ENCODE results near the gene ZRANB1. TPM values are rescaled to one million over a fixed set of nuclear protein-coding genes. Genes with fewer than 3 reads are reported as not detected.

ZRANB1 gene
- total RNA-seq: 17.7 and 17.8 TPM in 2 replicates

DNA sequence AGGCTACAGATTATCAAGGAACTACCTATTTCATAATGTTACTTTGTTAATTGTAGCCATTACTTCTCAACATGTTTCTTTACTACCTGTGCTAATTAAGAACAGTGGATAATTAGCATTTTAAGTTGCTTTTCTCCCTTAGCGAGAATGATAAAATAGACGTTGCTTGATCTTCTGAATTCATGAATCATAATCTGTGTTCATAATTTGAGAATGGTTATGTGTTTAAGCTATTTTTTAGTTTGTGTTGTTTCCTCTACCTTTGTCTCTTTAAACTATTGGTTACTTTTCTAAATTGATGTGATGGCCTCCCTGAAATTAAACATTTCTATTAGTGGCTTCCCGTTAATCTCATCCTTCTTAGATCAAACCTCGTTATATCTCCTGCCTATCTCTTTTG, at the start of gene ZRANB1:
Gene ZRANB1 (plus strand): TSS at position 301 of the 400 bp plus-strand sequence. CDS start 371 bp downstream, outside the sequence.
- Mint-ChIP-seq H3K4me1 (peaks cover 49% of the 10 kb centered on the region), H3K27me3 (no peaks in the 10 kb centered on the region), H3K27ac (no peak within 1 kb of the TSS), H3K4me3 (no peak within 1 kb of the TSS), H3K36me3 (ENCODE audit: low read depth) (peaks cover 34% of the 10 kb centered on the region), H3K9me3 (no peaks in the 10 kb centered on the region)
- CTCF ChIA-PET: no interaction called here
- TF ChIP-seq, protein P1, sequence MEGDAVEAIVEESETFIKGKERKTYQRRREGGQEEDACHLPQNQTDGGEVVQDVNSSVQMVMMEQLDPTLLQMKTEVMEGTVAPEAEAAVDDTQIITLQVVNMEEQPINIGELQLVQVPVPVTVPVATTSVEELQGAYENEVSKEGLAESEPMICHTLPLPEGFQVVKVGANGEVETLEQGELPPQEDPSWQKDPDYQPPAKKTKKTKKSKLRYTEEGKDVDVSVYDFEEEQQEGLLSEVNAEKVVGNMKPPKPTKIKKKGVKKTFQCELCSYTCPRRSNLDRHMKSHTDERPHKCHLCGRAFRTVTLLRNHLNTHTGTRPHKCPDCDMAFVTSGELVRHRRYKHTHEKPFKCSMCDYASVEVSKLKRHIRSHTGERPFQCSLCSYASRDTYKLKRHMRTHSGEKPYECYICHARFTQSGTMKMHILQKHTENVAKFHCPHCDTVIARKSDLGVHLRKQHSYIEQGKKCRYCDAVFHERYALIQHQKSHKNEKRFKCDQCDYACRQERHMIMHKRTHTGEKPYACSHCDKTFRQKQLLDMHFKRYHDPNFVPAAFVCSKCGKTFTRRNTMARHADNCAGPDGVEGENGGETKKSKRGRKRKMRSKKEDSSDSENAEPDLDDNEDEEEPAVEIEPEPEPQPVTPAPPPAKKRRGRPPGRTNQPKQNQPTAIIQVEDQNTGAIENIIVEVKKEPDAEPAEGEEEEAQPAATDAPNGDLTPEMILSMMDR (IDR thresholded peaks at IDR 0.05): no peak
- ATAC-seq (ENCODE audit: low read depth): no peak
- DNase-seq: no peak
- intact Hi-C loops (cut with micrococcal nuclease): no loop called here
- POLR2A ChIA-PET: no interaction called here

DNA sequence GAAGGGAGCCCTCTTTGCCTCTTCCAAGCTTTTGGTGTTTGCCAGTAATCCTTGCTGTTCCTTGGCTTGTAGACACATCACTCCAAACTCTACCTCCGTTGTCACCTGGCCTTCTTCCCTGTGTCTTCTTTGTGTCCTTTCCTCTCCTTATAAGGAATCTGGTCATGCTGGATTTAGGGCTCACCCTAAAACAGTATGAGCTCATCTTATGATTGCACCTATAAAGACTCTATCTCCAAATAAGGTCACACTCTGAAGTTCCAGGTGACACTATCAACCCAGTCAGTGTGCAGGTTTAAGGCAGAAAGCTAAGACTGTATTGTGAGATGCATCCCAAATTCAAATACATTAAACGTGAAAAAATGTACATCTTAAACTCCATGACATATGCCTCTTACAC, 49.0 kb upstream of the ZRANB1 start:
- H3K27ac Mint-ChIP-seq: no peak overlapping the region
- DNase-seq (no peak), ATAC-seq (ENCODE audit: low read depth) (no peak)
- CTCF ChIA-PET: no interaction called here
- no peaks in the 10 kb centered on the region for H3K36me3 Mint-ChIP-seq (ENCODE audit: low read depth)
- H3K4me3 Mint-ChIP-seq: no peak overlapping the region
- peaks cover 10% of the 10 kb centered on the region for H3K27me3 Mint-ChIP-seq
- no peaks in the 10 kb centered on the region for H3K9me3 Mint-ChIP-seq
- TF ChIP-seq, protein P1 (IDR thresholded peaks at IDR 0.05): no peak
- intact Hi-C loops (cut with micrococcal nuclease): no loop called here
- POLR2A ChIA-PET: no interaction called here
- no peaks in the 10 kb centered on the region for H3K4me1 Mint-ChIP-seq

DNA sequence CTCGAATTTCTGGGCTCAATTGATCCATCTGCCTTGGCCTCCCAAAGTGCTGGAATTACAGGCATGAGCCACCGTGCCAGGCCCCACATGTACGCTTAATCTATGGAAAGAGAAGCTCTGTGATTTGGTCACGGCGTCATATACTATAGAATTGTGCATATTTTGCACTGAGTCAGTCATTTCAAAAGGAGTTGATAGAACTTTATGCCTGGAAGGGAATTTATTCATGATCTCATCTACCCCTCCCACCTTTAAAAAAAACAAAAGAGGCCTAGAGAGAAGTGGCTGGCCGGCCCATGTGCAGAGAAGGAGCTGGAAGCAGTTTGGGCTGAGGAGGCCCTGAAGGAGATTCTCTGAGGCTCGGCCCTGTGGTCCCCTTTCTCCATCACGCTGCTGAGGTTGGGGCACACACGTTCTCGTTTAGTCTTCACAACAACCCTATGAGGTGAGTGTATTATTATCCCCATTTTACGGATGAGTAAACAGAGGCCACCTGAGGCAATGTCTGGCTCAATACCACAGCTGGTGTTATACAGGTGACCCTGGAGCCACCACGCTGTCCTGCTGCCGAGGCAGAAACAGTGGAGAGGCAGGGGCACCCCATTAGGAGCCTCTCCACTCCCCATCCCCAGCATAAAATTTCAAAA, 47.2 kb upstream of the ZRANB1 start:
- Mint-ChIP-seq H3K27ac (no peak overlapping the region), H3K36me3 (ENCODE audit: low read depth) (no peaks in the 10 kb centered on the region), H3K4me3 (no peak overlapping the region), H3K9me3 (no peaks in the 10 kb centered on the region), H3K4me1 (no peaks in the 10 kb centered on the region), H3K27me3 (peaks cover 19% of the 10 kb centered on the region)
- intact Hi-C loops (cut with micrococcal nuclease): no loop called here
- DNase-seq: no peak
- TF ChIP-seq, protein P1 (IDR thresholded peaks at IDR 0.05): no peak
- no peak for ATAC-seq (ENCODE audit: low read depth)
- ChIA-PET CTCF (no interaction called here), POLR2A (no interaction called here)

DNA sequence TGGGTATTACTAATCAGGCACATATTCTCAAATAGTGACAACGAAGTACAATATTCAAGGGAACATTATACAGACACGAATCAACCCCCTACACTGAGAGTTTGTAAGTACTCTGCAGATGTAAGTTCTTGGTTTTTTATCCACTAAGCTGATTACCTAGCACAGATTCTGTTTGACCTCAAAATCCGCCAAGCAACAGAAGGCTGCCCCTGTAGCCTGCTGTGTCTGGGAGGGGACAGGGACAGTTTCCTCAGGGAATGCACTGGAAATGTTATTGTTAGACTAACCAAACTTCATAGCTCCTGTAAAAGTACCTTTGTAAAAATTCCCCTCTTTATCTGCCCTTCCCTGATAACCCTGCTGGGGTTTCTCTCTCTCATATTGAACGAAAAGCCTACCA, 45.2 kb upstream of the ZRANB1 start:
- CTCF ChIA-PET: no interaction called here

DNA sequence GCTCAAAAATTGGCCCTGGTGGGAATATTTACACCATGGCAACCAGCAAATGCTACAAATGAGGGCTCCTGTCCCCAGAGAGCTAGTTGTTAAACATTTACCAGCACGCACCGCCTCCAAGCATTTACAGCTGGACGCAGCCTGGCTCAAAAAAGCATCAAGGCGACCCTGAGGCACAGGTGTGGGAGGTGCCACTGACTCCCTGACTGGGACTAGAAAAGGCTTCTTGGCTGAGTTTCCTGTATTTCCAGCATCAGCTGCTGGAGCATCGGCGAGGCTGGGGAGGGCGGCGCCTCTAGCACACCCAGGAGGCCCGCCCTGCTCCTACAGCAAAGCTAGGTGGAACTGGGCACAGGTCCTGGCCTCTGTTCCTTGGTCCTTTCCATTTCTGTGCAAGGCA, 43.5 kb upstream of the ZRANB1 start:
- Mint-ChIP-seq H3K4me3 (no peak overlapping the region), H3K36me3 (ENCODE audit: low read depth) (no peaks in the 10 kb centered on the region), H3K27me3 (peaks cover 17% of the 10 kb centered on the region), H3K4me1 (no peaks in the 10 kb centered on the region), H3K27ac (no peak overlapping the region), H3K9me3 (no peaks in the 10 kb centered on the region)
- ATAC-seq (ENCODE audit: low read depth): no peak
- CTCF ChIA-PET: no interaction called here
- TF ChIP-seq, protein P1 (IDR thresholded peaks at IDR 0.05): no peak
- DNase-seq: no peak
- POLR2A ChIA-PET: no interaction called here
- intact Hi-C loops (cut with micrococcal nuclease): no loop called here

More for the DNA sequence above, 45.2 kb upstream of the ZRANB1 start:
- ATAC-seq (ENCODE audit: low read depth) (no peak), DNase-seq (no peak)
- intact Hi-C loops (cut with micrococcal nuclease): no loop called here
- Mint-ChIP-seq H3K9me3 (no peaks in the 10 kb centered on the region), H3K27ac (no peak overlapping the region), H3K36me3 (ENCODE audit: low read depth) (no peaks in the 10 kb centered on the region), H3K4me3 (no peak overlapping the region), H3K27me3 (peaks cover 22% of the 10 kb centered on the region), H3K4me1 (no peaks in the 10 kb centered on the region)
- TF ChIP-seq, protein P1 (IDR thresholded peaks at IDR 0.05): no peak
- POLR2A ChIA-PET: no interaction called here
